ENCODE measurements around the gene TRIM40. TPM values are rescaled to one million over a fixed set of nuclear protein-coding genes. Genes with fewer than 3 reads are reported as not detected.
A peak's percentile ranks its signal among the peaks of the same experiment; 100 is the strongest.

TRIM40 gene
- total RNA-seq, 4 donors from 2014 or later, result 0.40 to 14.8 (median 7.0) TPM

GRCh38 chr6:30171677-30172471 is 35.9 kb downstream of the TRIM40 start:
- WGBS, 2 donors (ENCODE audit: low coverage in 1 of 2), result 33 to 45% methylated on average over 8 to 55 of the region's 62 CpGs
- H3K4me1 ChIP-seq, result peaks cover 0 to 9% (median 2%) of the 10 kb centered on the region in 4 donors
- H3K27ac ChIP-seq, result no peak overlapping the region
- H3K9me3 ChIP-seq, result no peaks in the 10 kb centered on the region
- in situ Hi-C loops (cut with MboI; ENCODE audit: low pct_ligation_motif_present in 1 of 4, low pct_unique_long_range_greater_than_20kb in 1 of 4, low sequenced_read_pairs in 3 of 4), result no loop called here
- DNase-seq, result no peak
- intact Hi-C loops (cut with DNase I; ENCODE audit: low total_unique reads), result no loop called here
- peaks cover 48% of the 10 kb centered on the region for H3K27me3 ChIP-seq
- peak overlapping the region in 2 of 4 donors; percentile 9 to 19 for H3K4me3 ChIP-seq
- H3K36me3 ChIP-seq, result peaks cover 0 to 6% (median 0%) of the 10 kb centered on the region in 4 donors
- TF ChIP-seq POLR2AphosphoS5 (IDR thresholded peaks at IDR 0.05), result no peak
- no peak for TF ChIP-seq POLR2A (IDR thresholded peaks at IDR 0.05)
- TF ChIP-seq CTCF (IDR thresholded peaks at IDR 0.05), result no peak
- TF ChIP-seq EP300 (IDR thresholded peaks at IDR 0.05; ENCODE audit: low read depth), result no peak

GRCh38 chr6:30172681-30173080 is 36.7 kb downstream of the TRIM40 start:
- H3K27me3 ChIP-seq, result peaks cover 56% of the 10 kb centered on the region
- 87 to 100% methylated on average over 1 to 4 of the region's 4 CpGs for WGBS, 2 donors (ENCODE audit: low coverage in 1 of 2)
- in situ Hi-C loops (cut with MboI; ENCODE audit: low pct_ligation_motif_present in 1 of 4, low pct_unique_long_range_greater_than_20kb in 1 of 4, low sequenced_read_pairs in 3 of 4), result no loop called here
- DNase-seq, result no peak
- H3K4me1 ChIP-seq, result peaks cover 0 to 9% (median 2%) of the 10 kb centered on the region in 4 donors
- H3K4me3 ChIP-seq, result no peak overlapping the region
- intact Hi-C loops (cut with DNase I; ENCODE audit: low total_unique reads), result no loop called here
- no peaks in the 10 kb centered on the region for H3K9me3 ChIP-seq
- no peak overlapping the region for H3K27ac ChIP-seq
- TF ChIP-seq POLR2A (IDR thresholded peaks at IDR 0.05), result no peak
- no peak for TF ChIP-seq EP300 (IDR thresholded peaks at IDR 0.05; ENCODE audit: low read depth)
- TF ChIP-seq POLR2AphosphoS5 (IDR thresholded peaks at IDR 0.05), result no peak
- no peak for TF ChIP-seq CTCF (IDR thresholded peaks at IDR 0.05)
- peaks cover 0 to 6% (median 0%) of the 10 kb centered on the region in 4 donors for H3K36me3 ChIP-seq

- Histone ChIP-seq H3K27ac (no peak overlapping the region), H3K4me3 (no peak overlapping the region), H3K27me3 (peaks cover 74% of the 10 kb centered on the region), H3K36me3 (no peaks in the 10 kb centered on the region), H3K9me3 (peaks cover 6 to 8% of the 10 kb centered on the region in 2 donors), H3K4me1 (peaks cover 0 to 9% (median 2%) of the 10 kb centered on the region in 4 donors)
- no peak for DNase-seq
- no peak for TF ChIP-seq CTCF (IDR thresholded peaks at IDR 0.05)
- TF ChIP-seq POLR2A (IDR thresholded peaks at IDR 0.05), result no peak
- TF ChIP-seq POLR2AphosphoS5 (IDR thresholded peaks at IDR 0.05), result no peak
- TF ChIP-seq EP300 (IDR thresholded peaks at IDR 0.05; ENCODE audit: low read depth), result no peak
- 72 to 77% methylated on average over 2 of the region's 2 CpGs for WGBS, 2 donors (ENCODE audit: low coverage in 1 of 2)
- in situ Hi-C loops (cut with MboI; ENCODE audit: low pct_ligation_motif_present in 1 of 4, low pct_unique_long_range_greater_than_20kb in 1 of 4, low sequenced_read_pairs in 3 of 4), result loop anchor here in 1 of 4 donors (25.0 kb wide), 1 partner anchor 313 kb away; no protein-coding TSS in a partner anchor
- intact Hi-C loops (cut with DNase I; ENCODE audit: low total_unique reads), result no loop called here
Measured at GRCh38 chr6:30175765-30176164, 39.8 kb downstream of the TRIM40 start.

GRCh38 chr6:30178837-30179236 is 42.9 kb downstream of the TRIM40 start:
- WGBS, 2 donors (ENCODE audit: low coverage in 1 of 2), result 49 to 90% methylated on average over 1 of the region's 1 CpG
- in situ Hi-C loops (cut with MboI; ENCODE audit: low pct_ligation_motif_present in 1 of 4, low pct_unique_long_range_greater_than_20kb in 1 of 4, low sequenced_read_pairs in 3 of 4), result loop anchor here in 1 of 4 donors (25.0 kb wide), 1 partner anchor 317 kb away; no protein-coding TSS in a partner anchor
- Histone ChIP-seq H3K4me1 (no peaks in the 10 kb centered on the region), H3K36me3 (no peaks in the 10 kb centered on the region), H3K9me3 (peaks cover 6 to 8% of the 10 kb centered on the region in 2 donors), H3K27me3 (peaks cover 45% of the 10 kb centered on the region), H3K4me3 (no peak overlapping the region), H3K27ac (no peak overlapping the region)
- no peak for DNase-seq
- TF ChIP-seq POLR2A (IDR thresholded peaks at IDR 0.05) (no peak), POLR2AphosphoS5 (IDR thresholded peaks at IDR 0.05) (no peak), EP300 (IDR thresholded peaks at IDR 0.05; ENCODE audit: low read depth) (no peak), CTCF (IDR thresholded peaks at IDR 0.05) (no peak)
- intact Hi-C loops (cut with DNase I; ENCODE audit: low total_unique reads), result no loop called here
